ENCODE results near the gene KCNIP3.
"Not testable (repeated sequence)": the region's sequence is repeated elsewhere in the genome, so short reads cannot be mapped to it uniquely, and the experiment has no call there.

The KCNIP3 gene

DNA sequence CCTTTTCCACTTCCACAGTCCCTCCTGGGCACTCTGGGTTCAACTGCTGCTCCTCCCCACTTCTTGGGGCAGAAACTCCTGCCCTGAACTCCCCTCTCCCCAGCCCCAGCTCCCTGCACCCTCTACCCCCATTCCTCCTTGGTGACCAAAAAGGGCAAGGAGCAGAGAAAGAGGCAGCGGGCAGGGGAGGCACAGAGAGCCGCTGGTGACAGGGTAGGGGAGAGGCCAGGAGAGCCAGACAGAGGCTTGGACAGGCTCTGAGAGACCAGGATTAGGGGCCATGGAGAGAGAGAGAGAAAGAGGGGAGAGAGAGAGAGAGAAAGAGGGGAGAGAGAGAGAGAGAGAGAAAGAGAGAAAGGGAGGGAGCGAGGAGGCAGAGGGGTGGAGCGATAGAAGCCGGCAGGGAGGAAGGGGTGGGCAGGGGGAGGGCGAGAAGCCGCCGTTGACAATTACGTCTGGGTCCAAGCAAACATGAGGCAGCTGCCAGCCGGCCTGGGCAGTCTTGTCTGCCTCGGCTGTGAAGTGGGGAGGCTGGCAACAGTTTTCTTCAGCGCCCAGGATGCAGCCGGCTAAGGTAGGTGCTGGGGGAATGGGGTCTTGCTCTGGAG, at the start of gene KCNIP3:
Gene KCNIP3 (plus strand): TSS at position 468 of the 608 bp plus-strand sequence. CDS start 92 bp downstream, at position 560.
- DNase-seq (ENCODE audit: low read depth) = no peak

DNA sequence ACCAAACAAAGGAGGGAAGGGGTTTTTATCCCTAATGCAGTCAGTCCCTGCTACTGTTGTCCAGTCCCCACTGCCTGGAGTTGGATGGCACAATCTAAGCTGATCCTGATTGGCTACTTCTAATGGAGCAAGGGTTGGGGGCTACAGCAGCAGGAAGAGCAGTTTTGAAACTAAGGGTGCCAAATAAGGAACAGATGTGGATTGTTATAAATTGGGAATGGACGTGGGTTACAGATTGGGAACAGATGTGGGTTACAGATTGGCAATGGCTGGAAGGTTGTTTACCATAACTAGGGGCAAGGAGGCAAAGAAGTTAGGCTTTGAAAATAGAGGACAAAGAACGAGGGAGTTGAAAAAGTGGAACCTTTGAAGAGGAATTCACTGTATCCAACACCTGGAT, 38.9 kb upstream of the KCNIP3 start:
- DNase-seq (ENCODE audit: low read depth) = no peak

- no peak for DNase-seq (ENCODE audit: low read depth)
These were observed 36.8 kb upstream of the KCNIP3 start for GRCh38 chr2:95260028-95261023.

- no peak for DNase-seq (ENCODE audit: low read depth)
These were observed 35.5 kb upstream of the KCNIP3 start for GRCh38 chr2:95261602-95262001.

- no peak for DNase-seq (ENCODE audit: low read depth)
These were observed 34.1 kb upstream of the KCNIP3 start for GRCh38 chr2:95262896-95263542.

DNA sequence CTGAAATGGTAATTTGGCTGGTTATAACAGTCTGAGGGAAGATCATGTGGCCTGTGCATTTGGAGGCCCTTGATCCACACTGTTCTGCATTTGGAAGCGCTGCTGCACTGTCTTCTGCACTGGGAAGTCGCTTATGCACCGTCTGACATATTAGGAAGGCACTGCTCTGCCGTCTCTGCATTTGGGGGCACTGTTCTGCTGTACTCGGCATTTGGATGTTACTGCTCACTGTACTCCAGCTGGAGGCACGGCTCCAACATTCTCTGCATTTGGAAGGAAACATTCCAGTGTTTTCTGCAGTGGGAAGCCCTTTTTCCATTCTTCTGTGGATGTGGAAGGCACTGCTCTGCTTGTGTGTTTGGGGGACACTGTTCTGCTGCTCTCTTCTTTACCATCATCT, 32.5 kb upstream of the KCNIP3 start:
- no peak for DNase-seq (ENCODE audit: low read depth)

- DNase-seq (ENCODE audit: low read depth) = no peak
These were observed 32.0 kb upstream of the KCNIP3 start for GRCh38 chr2:95265182-95265581.

DNA sequence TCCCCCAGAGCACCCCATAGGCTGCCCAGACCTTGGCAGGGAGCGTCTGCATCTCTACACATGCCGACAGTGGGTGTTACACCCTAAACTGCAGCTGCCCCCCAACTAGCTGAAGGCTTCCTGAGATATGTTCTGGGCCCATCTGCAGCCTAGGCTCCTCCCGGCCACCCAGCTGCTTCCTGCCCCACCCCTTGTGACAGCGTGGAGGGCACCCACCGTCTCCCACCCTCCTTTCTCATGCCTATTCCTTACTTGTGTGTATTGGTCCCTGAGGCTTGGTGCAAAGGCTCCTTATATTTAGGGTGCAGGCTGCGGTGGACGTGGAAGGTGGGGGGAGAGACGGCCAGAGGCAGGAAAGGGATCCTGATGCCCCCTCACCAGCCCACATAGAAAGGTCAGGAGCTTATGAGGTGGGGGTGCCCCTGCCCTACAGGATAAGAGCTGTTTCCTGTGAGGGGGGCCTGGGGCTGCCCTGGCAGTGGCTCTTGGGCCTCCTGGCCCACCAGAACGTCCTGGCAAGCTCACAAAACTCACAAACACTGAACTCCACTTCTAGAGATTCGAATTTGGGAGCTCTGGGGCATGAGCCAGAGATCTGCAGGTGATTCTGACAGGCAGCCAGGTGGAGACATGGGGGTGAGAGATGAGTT, 30.2 kb upstream of the KCNIP3 start:
- DNase-seq (ENCODE audit: low read depth) = no peak

DNA sequence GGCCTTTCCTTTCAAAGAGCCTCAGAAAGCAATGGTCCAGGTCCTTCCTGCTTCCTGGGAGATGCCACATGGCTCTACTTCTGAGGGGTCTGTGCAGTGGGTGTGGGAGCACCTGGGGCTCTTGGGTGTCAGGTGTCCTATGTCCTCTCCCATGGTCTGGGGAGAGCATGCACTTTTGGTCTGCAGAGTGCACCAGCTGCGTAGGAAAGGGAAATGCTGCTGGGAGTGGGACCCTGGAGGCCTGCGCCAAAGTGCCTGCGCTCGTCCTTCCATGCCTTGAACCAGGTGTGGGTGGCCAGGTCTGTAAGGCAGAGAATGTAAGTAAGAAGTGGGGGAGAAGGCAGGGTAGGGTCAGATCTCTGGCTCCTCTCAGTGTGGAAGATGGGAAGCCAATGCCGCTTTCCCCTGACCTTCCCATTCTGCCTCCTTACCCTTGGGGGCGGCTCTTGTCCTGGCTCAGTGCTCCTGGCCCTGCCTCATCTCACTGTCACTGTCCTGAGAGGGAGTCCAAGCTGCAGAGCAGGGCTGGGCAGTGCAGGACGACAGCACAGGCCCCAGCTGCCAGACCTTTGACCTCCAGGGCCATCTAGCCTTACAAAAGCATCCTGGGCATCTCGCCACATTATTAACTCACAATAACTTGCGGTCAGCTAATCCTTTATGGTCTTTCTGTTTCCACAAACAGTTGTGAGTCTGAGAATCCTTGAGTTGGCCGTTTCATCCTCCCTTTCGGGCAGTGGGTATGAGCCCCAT, 29.5 kb upstream of the KCNIP3 start:
- DNase-seq (ENCODE audit: low read depth) = no peak

- no peak for DNase-seq (ENCODE audit: low read depth)
These were observed 28.7 kb upstream of the KCNIP3 start for GRCh38 chr2:95268211-95269035.

DNA sequence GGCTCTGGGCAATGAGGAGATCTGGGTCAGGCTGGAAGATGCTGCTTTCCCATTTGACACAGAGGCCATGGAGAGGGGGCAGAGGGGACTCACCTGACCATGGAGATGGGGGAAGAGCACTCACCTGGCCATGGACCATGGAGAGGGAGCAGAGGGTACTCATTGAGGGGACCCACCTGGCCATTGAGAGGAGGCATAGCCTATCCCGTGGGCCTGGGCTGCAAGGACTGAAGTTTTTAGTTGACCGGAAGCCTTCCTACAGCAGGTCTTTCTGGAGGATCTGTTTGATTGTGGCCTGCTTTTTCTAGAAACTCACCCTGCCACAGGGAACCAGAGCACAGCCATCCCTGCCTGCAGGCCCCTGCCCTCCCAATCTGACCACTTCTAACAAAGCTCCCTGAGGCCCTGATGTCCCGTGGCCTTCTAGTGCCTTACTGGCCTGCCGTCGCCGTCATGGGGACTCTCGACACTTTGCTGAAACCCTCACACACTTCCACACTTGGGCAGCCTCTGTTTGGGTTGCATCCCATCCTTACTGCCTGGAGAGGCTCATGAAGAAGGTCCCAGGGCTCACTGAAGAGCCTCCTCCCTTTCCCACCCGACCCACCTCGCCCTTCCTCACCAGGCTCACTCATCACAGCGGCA, 28.0 kb upstream of the KCNIP3 start:
- DNase-seq (ENCODE audit: low read depth) = no peak

- DNase-seq (ENCODE audit: low read depth) = not testable (repeated sequence)
These were observed 27.4 kb upstream of the KCNIP3 start for GRCh38 chr2:95269745-95270144.

DNA sequence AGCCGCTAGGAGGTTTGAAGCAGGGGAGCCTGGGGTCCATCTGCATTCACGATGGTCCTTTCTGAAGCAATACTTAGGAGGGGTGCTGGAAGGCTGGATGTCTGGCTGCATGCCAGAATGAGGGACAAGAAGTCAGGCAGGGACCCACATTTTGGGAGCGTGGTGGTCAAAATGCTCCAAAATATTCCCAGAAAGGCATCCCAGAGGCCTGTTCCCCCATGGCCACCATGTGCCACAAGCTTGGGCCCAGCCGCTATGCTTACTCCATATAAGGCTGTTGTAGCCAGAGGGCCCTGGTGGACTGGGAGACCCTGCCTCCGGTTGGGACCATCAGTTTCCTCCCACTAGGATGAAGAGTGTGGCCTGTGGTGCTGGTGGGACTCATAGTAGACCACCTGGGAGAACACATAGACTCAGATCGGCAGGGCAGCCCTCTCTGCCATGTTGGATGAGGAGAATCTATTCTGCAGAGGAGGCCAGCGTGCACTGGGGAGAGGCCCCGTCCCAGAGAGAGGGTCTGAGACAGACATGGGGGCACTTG, 26.5 kb upstream of the KCNIP3 start:
- DNase-seq (ENCODE audit: low read depth) = no peak

DNA sequence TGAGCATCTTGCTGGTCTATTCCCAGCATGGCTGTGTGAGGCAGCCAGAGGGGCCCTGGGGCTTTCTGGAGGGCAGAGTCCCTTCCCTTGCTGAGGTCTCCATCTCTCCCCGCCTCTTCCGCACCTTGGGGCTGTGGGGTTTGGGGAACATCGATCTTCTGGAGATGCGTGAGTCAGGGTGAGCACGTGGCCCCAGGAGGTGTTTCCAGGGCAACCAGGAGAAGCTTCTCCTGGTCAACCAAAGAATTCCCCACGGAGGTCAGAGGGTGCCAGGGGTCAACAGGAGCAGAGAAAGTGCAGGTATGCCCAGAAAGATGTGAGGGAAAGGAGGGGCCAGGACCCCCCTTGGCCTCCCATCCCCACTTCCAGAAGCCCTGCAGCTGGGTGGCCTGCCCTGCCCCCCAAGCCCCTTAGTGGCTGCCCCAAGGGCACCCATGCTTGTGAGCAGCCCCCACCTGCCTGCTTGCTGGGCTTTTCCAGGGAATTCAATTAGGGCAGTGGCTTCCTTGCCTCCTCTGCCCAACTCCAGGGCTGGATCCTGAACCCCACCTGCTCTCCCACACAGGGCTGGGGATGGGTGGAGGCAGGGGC, 25.7 kb upstream of the KCNIP3 start:
- DNase-seq (ENCODE audit: low read depth) = no peak

- no peak for DNase-seq (ENCODE audit: low read depth)
These were observed 24.8 kb upstream of the KCNIP3 start for GRCh38 chr2:95272299-95272751.

GRCh38 chr2:95272781-95273180, 24.4 kb upstream of the KCNIP3 start:
- DNase-seq (ENCODE audit: low read depth) = no peak

DNA sequence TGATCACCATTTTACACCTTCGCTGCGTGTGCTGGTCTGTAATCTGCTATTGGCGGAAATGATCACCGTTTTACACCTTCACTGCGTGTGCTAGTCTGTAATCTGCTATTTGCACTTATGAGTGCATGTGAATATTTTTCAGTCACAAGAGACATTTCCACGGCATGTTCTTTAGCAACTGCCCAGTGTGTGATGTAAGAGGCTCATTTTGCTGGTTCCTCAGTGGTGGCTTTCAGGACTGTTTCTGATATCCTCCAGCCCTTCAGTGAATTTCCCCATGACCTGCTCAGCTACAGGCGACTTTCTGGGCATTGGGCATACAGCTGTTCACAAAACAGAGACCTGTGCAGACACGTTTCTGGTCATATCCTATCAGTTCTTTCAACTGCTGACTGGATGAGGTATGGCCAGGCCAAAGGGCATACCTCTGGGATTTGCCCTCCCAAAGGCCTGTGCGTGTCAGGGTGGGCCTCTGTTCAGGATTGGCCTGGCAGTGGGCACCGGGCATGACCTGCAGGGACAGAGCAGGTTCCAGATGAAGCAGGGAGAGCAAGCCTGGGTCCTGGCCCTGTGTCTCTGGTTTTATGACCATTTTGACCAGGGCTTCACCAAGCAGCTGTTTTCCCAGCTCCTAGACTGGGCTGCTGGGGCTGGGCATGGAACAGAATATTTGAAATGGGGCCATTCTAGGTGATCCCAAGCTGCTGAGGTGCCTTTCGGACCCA, 23.4 kb upstream of the KCNIP3 start:
- no peak for DNase-seq (ENCODE audit: low read depth)

DNA sequence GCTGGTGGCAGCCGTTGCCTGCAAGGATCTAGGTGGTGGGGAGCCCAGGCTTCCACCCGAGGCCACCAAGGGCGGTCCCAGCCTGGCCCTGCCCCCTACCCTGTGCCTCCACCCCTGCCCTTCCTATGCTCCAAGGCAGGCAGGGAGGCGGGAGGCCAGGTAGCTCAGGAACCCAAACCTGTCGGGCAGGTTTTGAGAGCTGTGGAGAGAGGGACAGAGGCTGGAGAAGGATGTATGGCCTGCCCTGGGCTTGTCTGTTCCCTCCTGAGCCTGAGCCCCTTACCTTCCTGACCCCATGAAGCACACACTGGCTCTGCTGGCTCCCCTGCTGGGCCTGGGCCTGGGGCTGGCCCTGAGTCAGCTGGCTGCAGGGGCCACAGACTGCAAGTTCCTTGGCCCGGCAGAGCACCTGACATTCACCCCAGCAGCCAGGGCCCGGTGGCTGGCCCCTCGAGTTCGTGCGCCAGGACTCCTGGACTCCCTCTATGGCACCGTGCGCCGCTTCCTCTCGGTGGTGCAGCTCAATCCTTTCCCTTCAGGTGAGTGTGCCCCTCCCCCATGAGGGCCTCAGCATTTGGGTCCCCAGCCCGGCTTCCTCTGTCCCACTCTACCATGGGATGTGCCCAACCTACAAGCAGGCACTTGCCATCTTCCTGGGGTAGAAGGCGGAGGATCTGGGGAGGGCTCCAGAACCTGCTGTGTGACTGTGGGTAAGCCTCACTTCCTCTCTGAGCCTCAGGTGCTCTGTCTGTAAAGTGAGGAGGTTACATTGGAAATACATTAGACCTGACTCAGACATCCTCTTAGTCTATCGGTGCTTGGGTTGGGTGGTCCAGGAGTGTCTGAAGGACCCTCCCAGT, 22.6 kb upstream of the KCNIP3 start, which contains the start of gene PROM2:
Gene PROM2 (plus strand): TSS at position 159 of the 860 bp plus-strand sequence. CDS start 137 bp downstream, at position 296.
- DNase-seq (ENCODE audit: low read depth) = no peak

Data from stimulated activated CD8-positive, alpha-beta memory T cell treated with anti-CD3 and anti-CD28 coated beads, Interleukin-12 subunit alpha, Interleukin-12 subunit beta, amount 100 ng/mL, for 1 hour (primary cell).